CD4-positive, alpha-beta T cell treated with Interleukin-1 beta for 1 hour (primary cell): Measurements from ENCODE around the gene MOB3B.

Experiments
- DNase-seq, 2 donors: peaks; one replicate each; pipeline ENCODE4 v3.0.0-alpha.2; 2020 to 2022

Gene MOB3B

DNA sequence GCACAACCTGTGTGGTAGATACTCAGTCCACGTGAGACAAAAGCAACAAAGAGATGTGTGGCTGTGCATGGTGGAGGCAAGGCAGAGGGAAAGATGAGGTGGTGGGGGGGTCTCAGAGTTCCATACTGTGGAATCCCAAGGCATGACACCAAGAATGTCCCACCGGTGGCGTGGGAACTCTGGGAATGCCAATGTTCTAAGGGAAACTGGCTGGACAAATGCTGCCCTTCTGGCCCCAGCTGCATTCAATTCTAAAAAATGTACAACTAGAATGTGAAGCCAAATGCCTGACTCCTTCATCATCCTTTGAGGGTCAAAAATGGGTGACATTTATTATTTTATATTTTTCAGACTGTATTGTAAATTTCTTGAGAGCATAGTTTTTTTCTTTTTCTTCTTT lies 174.4 kb downstream of the MOB3B start:
- DNase-seq: no peak

DNA sequence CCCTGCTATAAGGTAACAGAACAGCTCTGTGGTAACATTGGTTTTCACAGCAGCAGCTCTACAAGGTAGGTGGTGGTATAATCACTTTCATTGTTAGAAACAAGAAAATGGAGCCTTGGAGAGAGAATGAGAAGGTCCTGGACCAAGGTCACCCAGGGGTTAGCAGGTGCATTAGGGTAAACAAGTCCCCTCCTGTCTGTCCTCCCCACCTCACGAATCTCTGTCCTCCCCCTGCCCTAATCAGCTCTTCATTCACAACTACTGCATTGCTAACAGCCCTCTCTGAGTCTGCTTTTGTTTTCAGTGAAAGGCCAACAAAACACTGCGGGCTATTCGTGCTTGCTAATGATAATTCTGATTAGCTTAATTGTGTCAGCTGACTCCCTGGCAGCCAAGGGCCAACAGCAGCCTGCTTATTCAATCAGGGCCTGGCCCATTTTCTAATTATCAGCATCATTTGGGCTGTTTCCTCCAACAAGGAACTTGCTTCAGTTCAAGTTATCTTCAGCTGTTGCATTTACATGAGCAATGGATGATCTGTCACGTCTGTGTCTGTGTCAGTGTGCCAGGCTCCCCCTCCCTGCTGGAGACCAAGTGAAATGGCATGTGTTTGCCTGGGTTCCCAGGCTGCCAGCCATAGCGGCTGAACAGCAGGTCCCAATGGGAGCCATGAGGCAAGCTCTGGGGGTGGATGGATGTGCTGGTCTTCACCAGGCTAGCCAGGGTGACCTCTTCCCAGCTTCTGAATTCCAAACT lies 176.0 kb downstream of the MOB3B start:
- no peak for DNase-seq

- no peak for DNase-seq
Measured at GRCh38 chr9:27353166-27353473, 176.5 kb downstream of the MOB3B start.

- DNase-seq: peak; percentile 7 to 50
Measured at GRCh38 chr9:27352457-27353165, 177.0 kb downstream of the MOB3B start.

DNA sequence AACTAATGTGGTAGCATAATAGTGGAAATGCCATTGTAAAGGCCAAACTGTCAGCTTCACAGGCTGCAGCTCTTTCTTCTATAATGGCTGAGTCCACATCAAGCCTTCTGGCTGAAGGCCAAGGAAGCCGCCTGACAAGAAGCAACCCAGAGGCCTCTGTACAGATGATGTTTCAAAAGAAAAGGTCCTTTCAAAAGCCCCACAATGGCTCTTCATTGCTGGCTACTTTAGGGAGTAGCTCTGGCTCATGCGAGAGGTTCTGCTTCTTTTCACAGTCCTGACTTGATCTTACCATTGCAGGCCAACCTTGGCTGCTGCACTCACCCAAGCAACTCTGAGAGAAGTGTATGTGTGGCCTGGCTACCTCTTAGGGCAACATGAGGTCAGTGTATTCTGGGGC lies 178.2 kb downstream of the MOB3B start:
- DNase-seq: no peak

GRCh38 chr9:27350382-27350976 lies 179.1 kb downstream of the MOB3B start:
- DNase-seq: no peak

DNA sequence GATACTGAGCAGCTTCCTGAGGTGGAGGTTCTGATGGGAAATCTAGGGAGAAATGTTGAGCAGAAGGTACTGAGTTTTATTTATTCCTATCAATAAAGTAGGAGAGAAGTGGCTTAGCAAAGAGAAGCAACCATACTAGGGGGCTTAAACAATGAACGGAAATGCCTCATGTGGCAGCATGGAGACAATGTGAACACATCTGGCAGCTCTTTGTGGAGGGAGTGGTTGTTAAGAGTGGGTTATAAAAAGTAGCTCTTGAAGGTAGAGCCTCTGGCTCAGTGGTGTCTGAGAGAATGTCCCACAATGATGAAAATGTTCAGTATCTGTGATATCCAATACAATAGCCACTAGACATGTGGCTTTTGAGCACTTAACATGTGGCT lies 179.9 kb downstream of the MOB3B start:
- DNase-seq: no peak

GRCh38 chr9:27348785-27349697 lies 180.6 kb downstream of the MOB3B start:
- no peak for DNase-seq

GRCh38 chr9:27347889-27348288 lies 181.7 kb downstream of the MOB3B start:
- no peak for DNase-seq

GRCh38 chr9:27344776-27345175 lies 184.8 kb downstream of the MOB3B start:
- no peak for DNase-seq

- no peak for DNase-seq
Measured at GRCh38 chr9:27341545-27342294, 187.9 kb downstream of the MOB3B start.

GRCh38 chr9:27340961-27341511 lies 188.6 kb downstream of the MOB3B start:
- DNase-seq: no peak

DNA sequence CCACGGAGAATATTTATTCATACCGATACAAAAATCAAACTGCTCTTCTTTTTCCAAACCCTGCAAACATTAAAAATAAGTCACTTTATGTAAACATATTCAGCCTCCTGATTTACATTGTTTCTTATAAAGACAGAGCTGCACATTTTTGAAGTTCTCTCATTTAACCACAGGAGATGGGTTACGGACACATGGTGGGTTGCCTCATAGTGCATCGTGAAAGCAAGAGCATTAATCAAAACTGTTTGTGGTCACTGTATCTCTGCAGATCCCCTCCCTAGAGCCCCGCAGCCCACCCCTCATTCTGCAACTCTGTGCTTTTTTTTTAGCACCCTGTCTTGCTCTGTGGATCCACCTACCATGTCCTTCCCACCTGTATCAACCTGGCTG lies 189.3 kb downstream of the MOB3B start:
- no peak for DNase-seq

GRCh38 chr9:27339661-27340284 lies 189.8 kb downstream of the MOB3B start:
- DNase-seq: no peak

DNA sequence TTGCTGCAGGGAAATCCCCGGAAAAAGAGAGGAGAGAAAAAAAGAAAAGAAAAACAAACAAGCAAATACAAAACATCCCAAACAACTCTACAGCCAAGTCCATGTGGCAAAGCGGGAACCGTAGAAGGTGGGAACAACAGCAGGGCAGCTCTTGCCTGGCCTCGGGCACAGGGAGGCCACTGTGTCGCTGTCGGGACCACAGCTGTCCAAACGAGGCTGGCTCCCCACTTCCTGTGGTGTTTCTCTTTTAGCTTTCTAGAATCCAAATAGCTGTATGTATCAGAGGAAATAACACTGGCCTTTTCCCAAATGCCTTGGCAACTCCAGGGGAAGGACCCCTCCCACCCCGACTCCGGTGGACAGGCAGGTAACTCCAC lies 191.1 kb downstream of the MOB3B start:
- no peak for DNase-seq

DNA sequence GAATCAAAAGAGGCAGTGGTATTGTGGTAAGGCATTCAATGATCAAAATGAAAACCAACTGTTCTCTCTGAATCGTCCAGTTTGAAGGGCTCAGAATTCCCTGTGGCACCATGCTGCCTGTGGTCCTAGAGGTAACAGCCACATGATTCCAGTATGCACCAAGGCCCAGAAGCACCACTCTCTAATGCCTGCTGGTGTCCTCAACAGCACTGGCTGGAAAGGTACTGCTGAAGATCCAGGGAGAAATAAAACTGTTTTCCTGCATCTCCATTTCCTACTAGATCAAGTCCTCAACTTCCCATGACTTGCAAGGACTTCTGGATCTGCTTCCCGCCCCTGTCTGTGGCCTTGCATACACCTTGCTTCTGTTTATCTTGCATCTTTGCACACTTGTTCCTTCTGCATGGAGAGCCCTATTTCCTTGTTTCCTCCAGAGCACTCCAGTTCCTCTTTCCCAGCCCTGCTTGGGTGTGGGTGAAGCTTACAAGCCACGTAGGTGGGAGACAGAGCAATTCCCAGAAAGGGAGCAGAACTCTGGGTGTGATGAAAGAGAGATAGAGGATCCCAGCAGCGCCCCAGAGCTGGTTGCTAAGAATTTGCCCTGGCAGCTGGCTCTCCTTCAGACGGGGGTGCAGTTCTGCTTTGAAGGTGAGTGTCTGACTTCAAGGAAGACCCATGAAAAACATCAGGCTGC lies 191.6 kb downstream of the MOB3B start:
- no peak for DNase-seq

GRCh38 chr9:27337236-27337635 lies 192.4 kb downstream of the MOB3B start:
- DNase-seq: no peak

DNA sequence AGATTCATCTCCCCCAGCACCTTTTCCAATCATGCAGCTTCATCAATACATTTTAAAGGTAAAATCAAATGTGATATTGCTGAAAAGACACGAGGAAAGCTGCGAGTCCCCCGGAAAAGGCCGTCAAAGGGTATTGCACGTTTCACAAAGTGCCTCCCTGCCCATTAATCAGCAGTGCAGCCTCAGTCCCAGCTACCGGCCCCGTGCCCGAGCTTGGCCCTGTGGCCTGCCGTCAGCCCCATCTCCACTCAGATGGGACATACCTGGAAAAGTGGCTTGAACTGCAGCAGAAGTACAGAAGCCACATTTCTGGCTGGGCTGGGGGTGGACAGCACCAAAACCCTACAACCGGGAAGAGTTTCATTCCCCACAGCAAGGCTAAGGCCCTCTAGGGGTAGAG lies 192.8 kb downstream of the MOB3B start:
- no peak for DNase-seq

DNA sequence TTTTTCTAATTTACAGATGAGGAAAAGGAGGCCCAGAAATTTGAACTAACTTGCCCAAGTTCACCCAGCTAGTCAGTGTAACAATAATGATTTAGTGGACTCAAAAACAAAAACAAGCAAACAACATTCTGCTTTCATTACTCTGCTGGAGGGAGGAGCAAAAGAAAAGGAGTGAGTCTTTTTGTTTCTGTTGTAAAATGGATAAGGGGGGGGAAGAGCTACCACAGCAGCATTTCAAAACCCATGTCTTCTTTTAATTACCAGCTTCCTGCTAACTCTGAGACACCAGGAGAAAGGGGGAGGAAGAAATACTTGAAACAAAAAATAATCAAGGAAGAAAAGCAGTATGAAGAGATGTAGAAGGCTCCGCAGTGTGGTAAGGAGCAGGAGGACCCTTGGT lies 193.5 kb downstream of the MOB3B start:
- DNase-seq: no peak

GRCh38 chr9:27335075-27335474 lies 194.5 kb downstream of the MOB3B start:
- peak in 1 of 2 donors; percentile 46 for DNase-seq
